SK-MEL-5 (cell line): ENCODE results near the gene TMPRSS2. TPM values are rescaled to one million over a fixed set of nuclear protein-coding genes. Genes with fewer than 3 reads are reported as not detected.
"Not testable (repeated sequence)": the region's sequence is repeated elsewhere in the genome, so short reads cannot be mapped to it uniquely, and the experiment has no call there.

Experiments used
- DNase-seq: peaks from one replicate; pipeline ENCODE4 v3.0.0-alpha.2; 2016; ENCODE audit warnings: low read depth, low spot score
- in situ Hi-C: cut with HindIII; loops from 2 replicates; pipeline ENCODE4 v1.10.0; 2016; ENCODE audit warnings: low sequenced_read_pairs, high pct_unique_total_duplicates, low pct_unique_long_range_greater_than_20kb
- small RNA-seq, 2 experiments: library from RNA; depleted of rRNA; stranded (forward); fragments of <200 nt; gene quantifications; one replicate each; pipeline ENCODE3, GENCODE V24; 2014
- total RNA-seq: library from RNA; depleted of rRNA; stranded (reverse); fragments of >200 nt; shearing (Covaris generic); gene quantifications from 2 replicates; pipeline ENCODE4 v1.2.3, GENCODE V29; 2014; rRNA removed

TMPRSS2 gene
- total RNA-seq, 1 experiment from 2014 or later = not detected

- in situ Hi-C loops = no loop called here
- DNase-seq = no peak
These were observed 85.2 kb downstream of the TMPRSS2 start for GRCh38 chr21:41422546-41423304.

- DNase-seq, in situ Hi-C loops: not testable (repeated sequence)
These were observed 87.0 kb downstream of the TMPRSS2 start for GRCh38 chr21:41420998-41421397.

- peak; percentile 78 for DNase-seq
- in situ Hi-C loops = no loop called here
These were observed 87.8 kb downstream of the TMPRSS2 start for GRCh38 chr21:41419921-41420862.

- DNase-seq = no peak
- in situ Hi-C loops = no loop called here
These were observed 88.8 kb downstream of the TMPRSS2 start for GRCh38 chr21:41418956-41419680.

GRCh38 chr21:41418393-41418792, 89.6 kb downstream of the TMPRSS2 start:
- no peak for DNase-seq
- in situ Hi-C loops = no loop called here

GRCh38 chr21:41417505-41417904, 90.5 kb downstream of the TMPRSS2 start:
- DNase-seq, in situ Hi-C loops: not testable (repeated sequence)

Small RNAs within 50 kb of the gene (small RNA-seq; reads per million reads assigned to genes)
- gene RF00421 = 0 reads per million in 2 experiments

Other genes with a start within 250 kb of the TMPRSS2 start
- gene FAM3B, start 191.4 kb downstream of the TMPRSS2 start, total RNA-seq = not detected in 2 replicates
- not detected in 2 replicates for gene MX2, start 146.1 kb downstream of the TMPRSS2 start, total RNA-seq
- 2.4 and 3.6 TPM in 2 replicates for gene MX1, start 81.9 kb downstream of the TMPRSS2 start, total RNA-seq